Activated B cell treated with CpG ODN at 0.5 μM for 24 hours (primary cell): ENCODE results near the gene PHF21A. TPM values are rescaled to one million over a fixed set of nuclear protein-coding genes. Genes with fewer than 3 reads are reported as not detected.

ENCODE experiments used
- ATAC-seq: fragments of 200-7000 bp; cut with Tn5 transposase; one replicate; pipeline ENCODE4 v1.10.0; 2021; ENCODE audit warnings: low read depth, mild to moderate bottlenecking, moderate library complexity
- CTCF ChIA-PET: fragments of 350-600 bp; sonication (Branson Sonifier 250); formaldehyde crosslinking; loops from one replicate; lab custom pipeline; 2021; ENCODE audit warnings: antibody characterized with exemption; lab: Charles Lee
- POLR2A ChIA-PET: fragments of 350-600 bp; sonication (Branson Sonifier 250); formaldehyde crosslinking; loops from one replicate; lab custom pipeline; 2021; ENCODE audit warnings: antibody characterized with exemption; lab: Charles Lee
- DNase-seq: peaks from one replicate; pipeline ENCODE4 v3.0.0; 2022
- H3K27ac Mint-ChIP-seq: one replicate; pipeline ENCODE4 v1.8.0; 2020; ENCODE audit warnings: mixed read lengths
- H3K27me3 Mint-ChIP-seq: one replicate; pipeline ENCODE4 v1.8.0; 2021; ENCODE audit warnings: mixed read lengths
- H3K36me3 Mint-ChIP-seq: one replicate; pipeline ENCODE4 v1.8.0; 2021; ENCODE audit warnings: low read depth, mixed read lengths
- H3K4me1 Mint-ChIP-seq: one replicate; pipeline ENCODE4 v1.8.0; 2021; ENCODE audit warnings: mixed read lengths
- H3K4me3 Mint-ChIP-seq: one replicate; pipeline ENCODE4 v1.8.0; 2020; ENCODE audit warnings: mild to moderate bottlenecking, mixed read lengths
- H3K9me3 Mint-ChIP-seq: one replicate; pipeline ENCODE4 v1.8.0; 2020; ENCODE audit warnings: mixed read lengths
- intact Hi-C: fragments of 100-400 bp; cut with micrococcal nuclease; formaldehyde crosslinking; loops from one replicate; pipeline ENCODE4 v1.15.1; 2024
- total RNA-seq: library from RNA; stranded (reverse); gene quantifications from 2 replicates; pipeline ENCODE4 v1.2.3, GENCODE V29; 2022
- TF ChIP-seq, protein P1 (sequence below): fragments of 200-600 bp; IDR thresholded peaks from one replicate; pipeline ENCODE4 v1.8.0; 2022; ENCODE audit warnings: antibody characterized with exemption, mild to moderate bottlenecking

PHF21A gene
- total RNA-seq, 1 donor from 2014 or later, result 71.0 TPM

DNA sequence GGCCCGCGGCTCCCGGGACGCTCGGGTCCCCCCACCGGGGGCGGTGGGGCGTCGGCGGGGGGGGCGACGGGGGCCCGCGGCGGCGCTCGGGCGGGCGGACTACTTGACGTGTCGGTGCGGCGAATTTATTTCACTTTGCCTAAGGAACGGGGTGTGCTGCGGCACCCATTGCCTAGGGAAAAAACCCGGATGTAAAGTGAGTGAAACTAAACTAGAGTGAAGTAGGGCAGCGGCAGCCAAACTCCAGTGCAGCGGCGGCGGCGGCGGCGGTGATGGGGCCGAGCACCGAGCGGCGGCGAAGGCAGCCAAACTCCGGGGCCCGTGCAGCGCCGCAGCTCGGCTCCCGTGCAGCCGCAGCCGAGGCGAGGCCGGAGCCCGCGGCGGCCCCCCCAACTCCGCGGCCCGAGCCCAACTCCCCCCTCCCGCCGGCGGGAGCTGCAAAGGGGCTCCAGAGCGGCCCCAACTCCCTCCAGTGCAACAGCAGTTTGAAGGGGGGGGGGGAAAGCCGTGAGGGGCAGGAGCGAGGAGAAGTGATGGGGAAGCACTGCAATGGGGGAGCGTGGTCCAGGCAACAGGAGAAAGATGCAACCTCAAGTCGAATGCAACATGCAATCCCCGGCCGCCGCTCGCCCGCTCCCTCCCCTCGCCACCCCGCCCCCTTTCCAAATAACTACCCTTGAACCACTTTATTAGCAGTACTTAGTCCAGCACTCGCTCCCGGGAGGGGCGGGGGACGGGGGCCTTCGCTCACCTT is 647 bp upstream of the PHF21A start:
- H3K27ac Mint-ChIP-seq, result peak overlapping the region; percentile 91
- ATAC-seq (peak; percentile 47), DNase-seq (no peak)
- peak overlapping the region; percentile 87 for H3K4me3 Mint-ChIP-seq
- TF ChIP-seq, protein P1, sequence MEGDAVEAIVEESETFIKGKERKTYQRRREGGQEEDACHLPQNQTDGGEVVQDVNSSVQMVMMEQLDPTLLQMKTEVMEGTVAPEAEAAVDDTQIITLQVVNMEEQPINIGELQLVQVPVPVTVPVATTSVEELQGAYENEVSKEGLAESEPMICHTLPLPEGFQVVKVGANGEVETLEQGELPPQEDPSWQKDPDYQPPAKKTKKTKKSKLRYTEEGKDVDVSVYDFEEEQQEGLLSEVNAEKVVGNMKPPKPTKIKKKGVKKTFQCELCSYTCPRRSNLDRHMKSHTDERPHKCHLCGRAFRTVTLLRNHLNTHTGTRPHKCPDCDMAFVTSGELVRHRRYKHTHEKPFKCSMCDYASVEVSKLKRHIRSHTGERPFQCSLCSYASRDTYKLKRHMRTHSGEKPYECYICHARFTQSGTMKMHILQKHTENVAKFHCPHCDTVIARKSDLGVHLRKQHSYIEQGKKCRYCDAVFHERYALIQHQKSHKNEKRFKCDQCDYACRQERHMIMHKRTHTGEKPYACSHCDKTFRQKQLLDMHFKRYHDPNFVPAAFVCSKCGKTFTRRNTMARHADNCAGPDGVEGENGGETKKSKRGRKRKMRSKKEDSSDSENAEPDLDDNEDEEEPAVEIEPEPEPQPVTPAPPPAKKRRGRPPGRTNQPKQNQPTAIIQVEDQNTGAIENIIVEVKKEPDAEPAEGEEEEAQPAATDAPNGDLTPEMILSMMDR, result no peak
- no peaks in the 10 kb centered on the region for H3K27me3 Mint-ChIP-seq
- H3K36me3 Mint-ChIP-seq, result peaks cover 12% of the 10 kb centered on the region
- H3K4me1 Mint-ChIP-seq, result peaks cover 30% of the 10 kb centered on the region
- intact Hi-C loops, result loop anchor here (1.0 to 10.0 kb wide), 11 partner anchors 9 to 578 kb away; partner anchors contain the start of genes ARHGAP1, ATG13, CRY2 and DGKZ
- CTCF ChIA-PET, result no interaction called here
- H3K9me3 Mint-ChIP-seq, result no peaks in the 10 kb centered on the region
- POLR2A ChIA-PET, result interaction anchor here (1.1 to 1.3 kb wide), 2 partner anchors 39 to 275 kb away, joined by 3 to 4 read pairs; partner anchors contain the start of gene CRY2

DNA sequence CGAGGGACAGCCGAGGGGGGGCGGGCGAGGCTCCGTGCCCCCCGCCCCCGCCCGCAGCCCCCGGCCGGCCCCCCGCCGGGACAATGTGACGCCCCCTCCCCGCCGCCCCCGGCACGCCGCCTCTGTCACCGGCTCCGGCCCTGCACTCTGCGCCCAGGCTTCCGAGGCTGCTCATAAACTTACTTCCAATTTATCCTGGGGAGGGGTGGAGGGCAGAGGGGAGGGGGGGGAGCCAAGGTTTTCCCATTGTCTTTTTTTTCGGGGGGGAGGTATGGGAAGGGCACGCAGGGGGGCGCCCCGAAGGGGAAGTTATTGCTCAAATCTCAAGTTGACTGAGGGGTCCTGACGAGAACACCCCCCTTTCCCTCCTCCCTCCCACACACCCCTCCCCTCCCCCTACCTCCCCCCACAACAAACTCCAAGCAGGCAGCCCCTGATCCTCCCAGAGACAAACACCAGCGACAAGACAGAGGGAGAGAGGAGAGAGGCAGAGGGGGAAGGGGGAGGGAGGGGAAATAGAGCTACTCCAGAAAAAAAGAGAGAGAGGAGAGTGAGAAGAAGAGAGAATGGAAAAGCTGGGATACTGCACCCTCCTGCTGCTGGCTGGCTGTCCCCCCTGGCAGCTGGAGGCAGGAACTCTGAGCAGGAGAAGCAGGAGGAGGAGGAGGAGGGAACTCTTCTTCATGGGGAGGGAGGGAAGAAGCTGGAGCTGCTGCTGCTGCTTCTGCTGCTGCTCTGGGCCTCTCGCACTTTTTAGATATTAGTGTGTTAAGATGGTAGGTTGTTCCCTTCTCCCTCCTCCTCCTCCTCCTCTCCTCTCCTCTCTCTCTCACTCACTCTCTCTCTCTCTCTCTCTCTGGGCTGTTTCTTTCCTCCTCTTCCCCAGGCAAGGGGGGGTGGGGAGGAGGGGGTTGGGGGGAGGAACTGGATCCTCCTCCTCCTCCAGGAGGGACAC is 631 bp downstream of the PHF21A start:
- Mint-ChIP-seq H3K36me3 (peaks cover 12% of the 10 kb centered on the region), H3K4me1 (peaks cover 42% of the 10 kb centered on the region), H3K4me3 (peak overlapping the region; percentile 90), H3K27me3 (no peaks in the 10 kb centered on the region), H3K27ac (peak overlapping the region; percentile 90), H3K9me3 (no peaks in the 10 kb centered on the region)
- CTCF ChIA-PET, result no interaction called here
- ATAC-seq (peak; percentile 19), DNase-seq (peak; percentile 28)
- POLR2A ChIA-PET, result interaction anchor here (0.5 to 1.6 kb wide), 19 partner anchors 8 to 1715 kb away, joined by 3 to 9 read pairs (median 5); partner anchors contain the start of gene CRY2
- intact Hi-C loops, result loop anchor here (1.0 to 10.0 kb wide), 11 partner anchors 7 to 580 kb away; partner anchors contain the start of genes ARHGAP1, ATG13, CRY2 and DGKZ
- TF ChIP-seq, protein P1, result no peak

DNA sequence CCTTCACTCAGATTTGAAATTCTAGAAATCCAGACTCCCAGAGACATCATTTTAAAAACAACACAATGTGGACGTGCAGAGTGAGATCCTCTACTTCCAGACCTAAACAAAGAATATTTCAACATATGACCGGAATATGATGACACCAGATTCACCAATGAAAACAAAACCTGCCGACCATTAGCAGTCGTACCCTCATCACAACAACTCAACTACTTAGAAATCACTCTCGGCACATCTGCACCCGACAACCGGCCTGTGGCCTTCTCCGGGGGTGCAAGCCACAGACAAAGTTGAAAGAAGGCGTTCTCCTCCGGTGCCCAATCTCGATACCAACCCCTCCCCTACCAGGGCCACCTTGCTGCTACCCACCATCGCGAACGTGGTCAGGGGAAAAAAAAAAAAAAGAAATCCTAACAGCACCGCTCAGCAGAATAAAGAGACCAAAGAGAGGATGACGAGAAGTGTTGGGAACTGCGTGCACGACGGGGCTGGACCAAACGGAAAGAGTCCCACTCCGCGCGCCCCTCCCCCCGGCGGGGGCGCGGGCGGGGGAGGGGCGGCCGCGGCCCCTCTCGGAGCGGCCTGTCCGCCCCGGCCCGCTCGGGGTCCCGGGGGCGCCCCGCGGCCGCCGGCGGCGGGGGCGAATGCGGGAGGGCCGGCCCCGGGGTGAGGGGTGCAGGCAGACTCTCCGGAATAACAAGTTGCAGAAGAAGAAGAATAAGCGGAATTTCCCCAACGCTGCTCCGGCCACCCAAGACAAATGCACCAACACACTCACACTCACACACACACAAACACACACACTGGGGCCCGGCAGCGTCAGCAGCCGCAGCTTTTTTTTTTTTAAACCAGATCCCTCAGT is 1.7 kb downstream of the PHF21A start:
- Mint-ChIP-seq H3K9me3 (no peaks in the 10 kb centered on the region), H3K4me3 (peak overlapping the region; percentile 99), H3K4me1 (peaks cover 52% of the 10 kb centered on the region), H3K36me3 (peaks cover 12% of the 10 kb centered on the region), H3K27ac (peak overlapping the region; percentile 99), H3K27me3 (no peaks in the 10 kb centered on the region)
- DNase-seq (peak; percentile 52), ATAC-seq (peak; percentile 32)
- intact Hi-C loops, result loop anchor here (2.0 to 10.0 kb wide), 8 partner anchors 19 to 497 kb away; partner anchors contain the start of genes ATG13, DGKZ, HARBI1 and PEX16
- TF ChIP-seq, protein P1, result no peak
- ChIA-PET CTCF (no interaction called here), POLR2A (interaction anchor here (0.6 to 1.6 kb wide), 13 partner anchors 23 to 1489 kb away, joined by 3 to 9 read pairs (median 4); partner anchors contain the start of gene CRY2)

DNA sequence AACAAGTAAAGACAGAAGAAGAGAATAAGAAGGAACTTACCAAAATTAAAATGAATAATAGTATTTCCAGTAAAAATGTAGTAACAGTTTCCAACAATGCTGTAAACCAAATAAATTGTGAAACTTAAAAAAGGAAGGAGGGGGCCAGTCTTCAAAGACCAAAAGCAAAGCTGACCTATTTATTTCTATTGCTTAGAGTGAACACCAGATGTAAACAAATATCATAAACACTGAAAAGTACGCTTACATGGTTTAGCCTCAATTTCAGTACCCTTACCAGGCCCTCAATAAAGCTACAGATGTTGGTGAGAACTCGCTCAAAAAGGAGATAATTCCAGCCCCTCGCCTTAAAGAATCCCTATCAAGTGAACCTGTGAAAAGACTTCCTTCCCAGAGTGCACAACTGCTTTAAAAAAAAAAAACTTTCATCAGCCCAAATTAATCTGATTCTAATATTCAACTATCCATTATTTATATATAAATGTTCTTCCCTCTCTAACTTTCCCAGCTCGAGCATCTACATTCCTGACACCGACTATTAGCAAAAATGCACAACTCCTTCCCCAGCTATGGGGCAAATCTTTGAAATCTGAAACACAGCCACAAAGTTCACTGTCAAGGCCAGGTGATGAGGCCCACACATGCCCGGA is 2.4 kb downstream of the PHF21A start:
- peaks cover 58% of the 10 kb centered on the region for H3K4me1 Mint-ChIP-seq
- POLR2A ChIA-PET, result interaction anchor here (0.6 to 1.4 kb wide), 4 partner anchors 22 to 1276 kb away, joined by 3 to 4 read pairs (median 3); no protein-coding TSS in a partner anchor

More for the DNA sequence above, 2.4 kb downstream of the PHF21A start:
- H3K27me3 Mint-ChIP-seq, result no peaks in the 10 kb centered on the region
- DNase-seq (no peak), ATAC-seq (no peak)
- TF ChIP-seq, protein P1, result no peak
- intact Hi-C loops, result no loop called here
- H3K36me3 Mint-ChIP-seq, result peaks cover 12% of the 10 kb centered on the region
- peak overlapping the region; percentile 99 for H3K27ac Mint-ChIP-seq
- H3K9me3 Mint-ChIP-seq, result no peaks in the 10 kb centered on the region
- CTCF ChIA-PET, result no interaction called here
- peak overlapping the region; percentile 99 for H3K4me3 Mint-ChIP-seq
